ENCODE results near the gene EFCAB6.

Gene EFCAB6

GRCh38 chr22:43569111-43569510 is 243.0 kb downstream of the EFCAB6 start:
- DNase-seq, result no peak

- DNase-seq, result no peak
These were observed 244.3 kb downstream of the EFCAB6 start for GRCh38 chr22:43567691-43568324.

- no peak for DNase-seq
These were observed 245.4 kb downstream of the EFCAB6 start for GRCh38 chr22:43566561-43567332.

GRCh38 chr22:43566021-43566420 is 246.1 kb downstream of the EFCAB6 start:
- no peak for DNase-seq

- no peak for DNase-seq
These were observed 247.2 kb downstream of the EFCAB6 start for GRCh38 chr22:43564859-43565258.

- DNase-seq, result no peak
These were observed 248.5 kb downstream of the EFCAB6 start for GRCh38 chr22:43563571-43563970.

- no peak for DNase-seq
These were observed 249.3 kb downstream of the EFCAB6 start for GRCh38 chr22:43562843-43563242.

GRCh38 chr22:43561415-43562178 is 250.5 kb downstream of the EFCAB6 start:
- no peak for DNase-seq

GRCh38 chr22:43560651-43561050 is 251.5 kb downstream of the EFCAB6 start:
- no peak for DNase-seq

GRCh38 chr22:43555561-43556515 is 256.3 kb downstream of the EFCAB6 start:
- DNase-seq, result no peak

- DNase-seq, result no peak
These were observed 257.3 kb downstream of the EFCAB6 start for GRCh38 chr22:43554694-43555365.

- no peak for DNase-seq
These were observed 257.9 kb downstream of the EFCAB6 start for GRCh38 chr22:43554259-43554636.

- DNase-seq, result no peak
These were observed 258.4 kb downstream of the EFCAB6 start for GRCh38 chr22:43553451-43554258.

GRCh38 chr22:43550672-43551071 is 261.4 kb downstream of the EFCAB6 start:
- DNase-seq, result no peak

- no peak for DNase-seq
These were observed 262.0 kb downstream of the EFCAB6 start for GRCh38 chr22:43550024-43550620.

GRCh38 chr22:43546186-43546585 is 265.9 kb downstream of the EFCAB6 start:
- DNase-seq, result no peak

- no peak for DNase-seq
These were observed 267.8 kb downstream of the EFCAB6 start for GRCh38 chr22:43544289-43544673.

GRCh38 chr22:43543522-43544288 is 268.4 kb downstream of the EFCAB6 start:
- DNase-seq, result no peak

GRCh38 chr22:43542681-43543521 is 269.2 kb downstream of the EFCAB6 start:
- DNase-seq, result no peak
